H1 (cell line): ENCODE measurements around the gene EIF3J. TPM values are rescaled to one million over a fixed set of nuclear protein-coding genes. Genes with fewer than 3 reads are reported as not detected.

Experiments
- CTCF ChIA-PET: fragments of 300-600 bp; sonication (Branson Sonifier 250); formaldehyde crosslinking; loops from one replicate; lab custom pipeline; 2021; ENCODE audit not compliant: partially characterized antibody; lab: Charles Lee
- POLR2A ChIA-PET: fragments of 300-600 bp; sonication (Branson Sonifier 250); formaldehyde crosslinking; loops from one replicate; lab custom pipeline; 2021; ENCODE audit warnings: inconsistent platforms; ENCODE audit not compliant: partially characterized antibody; lab: Charles Lee
- DNase-seq, 2 experiments: peaks; one replicate each; pipeline versions ENCODE4 v3.0.0 to v3.0.0-alpha.2; 2010 to 2022; ENCODE audit warnings: low spot score in 2 of 2, low read depth in 1 of 2, mixed read lengths in 1 of 2
- FAIRE-seq: peaks from 2 replicates; lab custom pipeline; 2011; peaks lifted over from hg19 to GRCh38; lab: Jason Lieb, UNC
- H2AFZ ChIP-seq: 2 replicates; pipeline ENCODE4 v1.8.1; 2012; ENCODE audit warnings: low read length, inconsistent platforms
- H2AK5ac ChIP-seq: 2 replicates; pipeline ENCODE4 v1.6.1; 2013; ENCODE audit warnings: low read depth, low read length
- H2BK120ac ChIP-seq: replicated peaks from 2 replicates; pipeline ENCODE3; 2013; ENCODE audit warnings: low read depth, low read length, inconsistent platforms
- H2BK12ac ChIP-seq: 2 replicates; pipeline ENCODE4 v1.6.1; 2013; ENCODE audit warnings: low read depth, low read length
- H2BK15ac ChIP-seq: 2 replicates; pipeline ENCODE4 v1.6.1; 2013; ENCODE audit warnings: low read length
- H2BK20ac ChIP-seq: 2 replicates; pipeline ENCODE4 v1.6.1; 2013; ENCODE audit warnings: low read length
- H2BK5ac ChIP-seq: 2 replicates; pipeline ENCODE4 v1.6.1; 2013; ENCODE audit warnings: low read depth, low read length
- H3K14ac ChIP-seq: 2 replicates; pipeline ENCODE4 v1.6.1; 2013; ENCODE audit warnings: inconsistent platforms; ENCODE audit not compliant: insufficient read length
- H3K18ac ChIP-seq: 2 replicates; pipeline ENCODE4 v1.6.1; 2013; ENCODE audit warnings: low read length; ENCODE audit errors: extremely low read depth
- H3K23ac ChIP-seq: 2 replicates; pipeline ENCODE4 v1.6.1; 2013; ENCODE audit warnings: inconsistent platforms; ENCODE audit not compliant: insufficient read length
- H3K23me2 ChIP-seq: 2 replicates; pipeline ENCODE4 v1.6.1; 2013; ENCODE audit warnings: low read depth, low read length
- H3K27ac ChIP-seq: 2 replicates; pipeline ENCODE4 v1.6.1; 2011; ENCODE audit warnings: low read depth, low read length, inconsistent platforms
- H3K27me3 ChIP-seq, 4 experiments: replicated peaks in 1 of 4; 1 replicate in 1 of 4; 2 replicates in 3 of 4; pipeline versions ENCODE4 v1.6.1 to v1.8.1; 2011 to 2013; ENCODE audit warnings: low read length in 3 of 4, mild to moderate bottlenecking in 3 of 4, inconsistent platforms in 2 of 4, mixed read lengths in 2 of 4, moderate library complexity in 1 of 4; ENCODE audit not compliant: control insufficient read depth in 3 of 4, insufficient read depth in 3 of 4; ENCODE audit errors: extremely low read depth in 1 of 4
- H3K36me3 ChIP-seq, 4 experiments: 2 replicates each; pipeline versions ENCODE4 v1.6.1 to v1.8.1; 2011 to 2013; ENCODE audit warnings: mild to moderate bottlenecking in 4 of 4, low read length in 3 of 4, moderate library complexity in 2 of 4, control low read depth in 1 of 4, inconsistent platforms in 1 of 4; ENCODE audit not compliant: insufficient read depth in 4 of 4, control insufficient read depth in 2 of 4
- H3K4ac ChIP-seq: replicated peaks from 2 replicates; pipeline ENCODE3; 2013; ENCODE audit warnings: low read length, low read depth, mixed read lengths, inconsistent platforms; ENCODE audit not compliant: insufficient read length
- H3K4me1 ChIP-seq, 4 experiments: replicated peaks in 1 of 4; 1 replicate in 1 of 4; 2 replicates in 3 of 4; pipeline versions ENCODE4 v1.6.1 to v1.8.1; 2011 to 2013; ENCODE audit warnings: low read length in 3 of 4, inconsistent platforms in 2 of 4, mixed read lengths in 1 of 4; ENCODE audit not compliant: insufficient read depth in 4 of 4, control insufficient read depth in 3 of 4
- H3K4me2 ChIP-seq, 2 experiments: 2 replicates each; pipeline versions ENCODE4 v1.6.1 to v1.8.1; 2011 to 2013; ENCODE audit warnings: low read depth in 2 of 2, low read length in 2 of 2, control low read depth in 1 of 2, inconsistent platforms in 1 of 2, mild to moderate bottlenecking in 1 of 2; ENCODE audit not compliant: insufficient read depth in 1 of 2
- H3K4me3 ChIP-seq, 4 experiments: fragments of 200-600, 300-600 bp in 1 of 4; sonication (generic), shearing (Covaris generic), sonication (Bioruptor Twin) in 1 of 4; 2 replicates each; pipeline versions ENCODE4 v1.5.1 to v1.8.1; 2011 to 2016; ENCODE audit warnings: low read length in 4 of 4, low read depth in 3 of 4, control low read depth in 2 of 4, inconsistent platforms in 2 of 4, mild to moderate bottlenecking in 2 of 4, mixed read lengths in 1 of 4, moderate library complexity in 1 of 4; ENCODE audit not compliant: insufficient read depth in 2 of 4; ENCODE audit errors: extremely low read depth in 1 of 4
- H3K56ac ChIP-seq: replicated peaks from 2 replicates; pipeline ENCODE3; 2013; ENCODE audit warnings: low read depth, mild to moderate bottlenecking, mixed read lengths, low read length, inconsistent platforms; ENCODE audit not compliant: insufficient read length
- H3K79me1 ChIP-seq: 2 replicates; pipeline ENCODE4 v1.6.1; 2013; ENCODE audit warnings: low read depth, low read length, control low read depth
- H3K79me2 ChIP-seq, 2 experiments: 2 replicates each; pipeline versions ENCODE4 v1.6.1 to v1.8.1; 2012 to 2013; ENCODE audit warnings: low read length in 2 of 2, mild to moderate bottlenecking in 2 of 2, inconsistent platforms in 1 of 2; ENCODE audit not compliant: insufficient read depth in 2 of 2, control insufficient read depth in 1 of 2
- H3K9ac ChIP-seq, 4 experiments: replicated peaks in 1 of 4; 1 replicate in 1 of 4; 2 replicates in 3 of 4; pipeline versions ENCODE4 v1.6.1 to v1.8.1; 2011 to 2013; ENCODE audit warnings: low read depth in 3 of 4, low read length in 3 of 4, control low read depth in 2 of 4, mild to moderate bottlenecking in 2 of 4, moderate library complexity in 2 of 4, inconsistent platforms in 1 of 4; ENCODE audit errors: extremely low read depth in 1 of 4
- H3K9me3 ChIP-seq, 2 experiments: 2 replicates each; pipeline versions ENCODE4 v1.6.1 to v1.8.1; 2012 to 2013; ENCODE audit warnings: mild to moderate bottlenecking in 2 of 2, moderate library complexity in 2 of 2, control low read depth in 1 of 2, inconsistent platforms in 1 of 2, low read depth in 1 of 2, low read length in 1 of 2, mixed read lengths in 1 of 2; ENCODE audit not compliant: insufficient read depth in 2 of 2
- H4K20me1 ChIP-seq, 2 experiments: replicated peaks in 1 of 2; 2 replicates each; pipeline versions ENCODE3 to v1.8.1; 2011 to 2013; ENCODE audit warnings: inconsistent platforms in 2 of 2, low read length in 2 of 2, mild to moderate bottlenecking in 1 of 2; ENCODE audit not compliant: insufficient read depth in 2 of 2, control insufficient read depth in 1 of 2
- H4K5ac ChIP-seq: 2 replicates; pipeline ENCODE4 v1.6.1; 2013; ENCODE audit warnings: low read length, low read depth, mixed read lengths, inconsistent platforms; ENCODE audit not compliant: insufficient read length
- H4K8ac ChIP-seq: 2 replicates; pipeline ENCODE4 v1.8.0; 2013; ENCODE audit warnings: mild to moderate bottlenecking, moderate library complexity, low read length, inconsistent platforms; ENCODE audit not compliant: insufficient read depth; ENCODE audit errors: extremely low read depth
- H4K91ac ChIP-seq: replicated peaks from 2 replicates; pipeline ENCODE3; 2013; ENCODE audit warnings: low read length, mixed read lengths, inconsistent platforms; ENCODE audit not compliant: insufficient read length
- BCL11A ChIP-seq, 2 experiments: IDR thresholded peaks; one replicate each; pipeline ENCODE4 v1.6.1; 2011; ENCODE audit warnings: low read depth in 2 of 2, low read length in 2 of 2, mild to moderate bottlenecking in 2 of 2
- CEBPB ChIP-seq: IDR thresholded peaks from 2 replicates; pipeline ENCODE4 v1.6.1; 2012; ENCODE audit warnings: low read depth, low read length
- GABPA ChIP-seq: IDR thresholded peaks from 2 replicates; pipeline ENCODE4 v1.6.1; 2011; ENCODE audit warnings: mild to moderate bottlenecking, low read length, moderate library complexity, borderline replicate concordance; ENCODE audit not compliant: insufficient read depth
- HDAC6 ChIP-seq: IDR thresholded peaks from one replicate; pipeline ENCODE4 v1.7.1; 2012; ENCODE audit warnings: low read depth, mild to moderate bottlenecking, inconsistent platforms, low read length, moderate library complexity
- KDM4A ChIP-seq: IDR thresholded peaks from one replicate; pipeline ENCODE4 v1.7.1; 2012; ENCODE audit warnings: low read depth, mild to moderate bottlenecking, moderate library complexity, low read length, inconsistent platforms; ENCODE audit not compliant: severe bottlenecking
- MAFK ChIP-seq: IDR thresholded peaks from 2 replicates; pipeline ENCODE4 v1.6.1; 2012; ENCODE audit warnings: low read depth, mild to moderate bottlenecking, improper control_type of control experiment, low read length
- MAX ChIP-seq: IDR thresholded peaks from 2 replicates; pipeline ENCODE4 v1.6.1; 2012; ENCODE audit warnings: inconsistent platforms
- RFX5 ChIP-seq: IDR thresholded peaks from 2 replicates; pipeline ENCODE4 v1.6.1; 2011; ENCODE audit warnings: low read depth, low read length, improper control_type of control experiment, borderline replicate concordance
- SAP30 ChIP-seq: fragments of 300-600 bp; sonication (generic); IDR thresholded peaks from 2 replicates; pipeline ENCODE4 v1.7.1; 2012; ENCODE audit warnings: low read length, moderate library complexity, mild to moderate bottlenecking, inconsistent platforms; ENCODE audit not compliant: insufficient read depth, insufficient replicate concordance
- SIX5 ChIP-seq: IDR thresholded peaks from 2 replicates; pipeline ENCODE4 v1.6.1; 2011; ENCODE audit warnings: mild to moderate bottlenecking, low read depth, low read length
- SRF ChIP-seq: IDR thresholded peaks from 2 replicates; pipeline ENCODE4 v1.6.1; 2011; ENCODE audit warnings: mild to moderate bottlenecking, low read depth, low read length, moderate library complexity
- SUZ12 ChIP-seq: fragments of 200-600 bp; sonication (generic); IDR thresholded peaks from 2 replicates; pipeline ENCODE4 v1.6.1; 2012; ENCODE audit warnings: mild to moderate bottlenecking, inconsistent platforms, low read length, moderate library complexity, mixed read lengths
- TEAD4 ChIP-seq: IDR thresholded peaks from 2 replicates; pipeline ENCODE4 v1.6.1; 2012; ENCODE audit warnings: low read depth, low read length, inconsistent platforms, mixed read lengths
- YY1 ChIP-seq: IDR thresholded peaks from 2 replicates; pipeline ENCODE4 v1.6.1; 2011; ENCODE audit warnings: low read depth, mild to moderate bottlenecking, low read length
- WGBS, 2 experiments: shearing (Covaris generic) in 1 of 2; methylation state at CpG; one replicate each; pipeline versions ENCODE4 v1.1.6 to v1.1.7; 2013 to 2015; ENCODE audit warnings: low lambda C conversion rate in 2 of 2, mixed read lengths in 2 of 2, inconsistent platforms in 1 of 2, low coverage in 1 of 2, missing lambda C conversion rate in 1 of 2; ENCODE audit not compliant: insufficient replicate concordance in 2 of 2, insufficient coverage in 1 of 2, insufficient read length in 1 of 2; ENCODE audit errors: extremely low coverage in 1 of 2, missing lambda C conversion rate in 1 of 2; 5-methylcytosine and 5-hydroxymethylcytosine counted together
- polyA plus RNA-seq, 7 experiments: library from polyadenylated mRNA; depleted of rRNA in 3 of 7; stranded (reverse) in 5 of 7; unstranded in 2 of 7; fragments of >200 nt in 5 of 7; fragments of 200-250 nt in 2 of 7; gene quantifications; 1 replicate in 5 of 7; 2 replicates in 1 of 7; 4 replicates in 1 of 7; pipeline versions ENCODE4 v1.2.1 to v1.2.3, GENCODE V29; 2011 to 2013; ENCODE audit warnings: missing spikeins in 2 of 7, mixed read lengths in 2 of 7
- total RNA-seq: library from RNA; stranded (reverse); fragmentation: NEBNext Ultra II Directional; extraction: Animal tissue kit (Norgen Biotek cat#: 25700); gene quantifications from 2 replicates; pipeline ENCODE4 v1.2.1, GENCODE V29; 2021

EIF3J gene
- total and polyA plus RNA-seq, 2 of the 8 experiments (the other 6 are each of a cell fraction or from before 2014, with no cell fraction given) = 26.8 to 119 TPM

GRCh38 chr15:44500555-44500954, 36.4 kb upstream of the EIF3J start:
- Histone ChIP-seq H2BK12ac (no peak overlapping the region), H2BK15ac (no peak overlapping the region), H2AFZ (no peak overlapping the region), H3K14ac (no peak overlapping the region), H3K9me3 (no peaks in the 10 kb centered on the region), H3K23me2 (no peaks in the 10 kb centered on the region), H4K5ac (no peak overlapping the region), H3K23ac (no peak overlapping the region), H3K36me3 (peaks cover 10 to 63% (median 24%) of the 10 kb centered on the region in 4 experiments; a peak in 7 of 8 replicates), H3K27ac (no peak overlapping the region), H4K8ac (no peak overlapping the region), H2AK5ac (no peak overlapping the region), H2BK5ac (no peak overlapping the region), H2BK120ac (no peak overlapping the region), H3K4me3 (no peak overlapping the region), H3K18ac (no peak overlapping the region), H3K9ac (no peak overlapping the region), H2BK20ac (no peak overlapping the region), H3K79me1 (no peaks in the 10 kb centered on the region), H4K20me1 (peaks cover 0 to 2% of the 10 kb centered on the region in 2 experiments), H3K79me2 (peaks cover 0 to 4% of the 10 kb centered on the region in 2 experiments; a peak in 2 of 4 replicates), H4K91ac (no peak overlapping the region), H3K56ac (no peak overlapping the region), H3K27me3 (no peaks in the 10 kb centered on the region), H3K4ac (no peak overlapping the region), H3K4me2 (no peak overlapping the region), H3K4me1 (no peaks in the 10 kb centered on the region)
- CTCF ChIA-PET = interaction anchor here (1.1 to 1.8 kb wide), 10 partner anchors 9 to 239 kb away, joined by 3 to 14 read pairs (median 4); no protein-coding TSS in a partner anchor
- FAIRE-seq (no peak), DNase-seq (no peak)
- POLR2A ChIA-PET = interaction anchor here (1.2 to 1.6 kb wide), 2 partner anchors 37 to 73 kb away, joined by 3 to 10 read pairs; partner anchors contain the start of gene CTDSPL2
- 95% methylated on average over 3 of the region's 3 CpGs; no CpG with 5 or more reads in 1 of the 2 experiments for WGBS, 2 experiments
- TF ChIP-seq YY1 (no peak), MAFK (no peak), SRF (no peak), KDM4A (no peak), GABPA (no peak), SAP30 (no peak), BCL11A (IDR thresholded peaks at IDR 0.05; ENCODE audit: low read depth in 2 of 2, low read length in 2 of 2) (no peak), RFX5 (no peak), HDAC6 (no peak), CEBPB (no peak), SUZ12 (no peak), MAX (no peak), TEAD4 (no peak), SIX5 (no peak)
